RPMI7951 (cell line): ENCODE results near the gene CD9. TPM values are rescaled to one million over a fixed set of nuclear protein-coding genes. Genes with fewer than 3 reads are reported as not detected.

ENCODE experiments used
- DNase-seq: peaks from one replicate; pipeline ENCODE4 v3.0.0-alpha.2; 2012; ENCODE audit warnings: low read depth
- total RNA-seq: library from RNA; depleted of rRNA; stranded (reverse); fragments of >200 nt; shearing (Covaris generic); gene quantifications from 2 replicates; pipeline ENCODE4 v1.2.3, GENCODE V29; 2014; rRNA removed

CD9 gene
- total RNA-seq, 1 experiment from 2014 or later, result 133 TPM

- no peak for DNase-seq
Observed at GRCh38 chr12:6275928-6276887, 76.0 kb downstream of the CD9 start.

GRCh38 chr12:6276956-6277620, 76.9 kb downstream of the CD9 start:
- DNase-seq, result no peak

GRCh38 chr12:6277982-6278438, 77.8 kb downstream of the CD9 start:
- DNase-seq, result no peak

GRCh38 chr12:6278439-6279255, 78.4 kb downstream of the CD9 start:
- DNase-seq, result peak; percentile 84

- no peak for DNase-seq
Observed at GRCh38 chr12:6279256-6279628, 79.0 kb downstream of the CD9 start.

- DNase-seq, result no peak
Observed at GRCh38 chr12:6279631-6280030, 79.4 kb downstream of the CD9 start.

- peak; percentile 95 for DNase-seq
Observed at GRCh38 chr12:6280053-6280469, 79.9 kb downstream of the CD9 start.

GRCh38 chr12:6280672-6281071, 80.5 kb downstream of the CD9 start:
- no peak for DNase-seq

- DNase-seq, result no peak
Observed at GRCh38 chr12:6281081-6281809, 81.0 kb downstream of the CD9 start.

GRCh38 chr12:6282453-6282840, 82.2 kb downstream of the CD9 start:
- DNase-seq, result no peak

GRCh38 chr12:6284273-6284672, 84.1 kb downstream of the CD9 start:
- no peak for DNase-seq

- peak; percentile 66 for DNase-seq
Observed at GRCh38 chr12:6285063-6285477, 84.9 kb downstream of the CD9 start.

GRCh38 chr12:6285532-6286306, 85.5 kb downstream of the CD9 start:
- DNase-seq, result no peak

Other genes with a start within 250 kb of the CD9 start
- gene VWF, start 75.7 kb upstream of the CD9 start, total RNA-seq, result under 0.01 TPM in 1 of 2 replicates, not detected in the other
- gene PLEKHG6, start 110.3 kb downstream of the CD9 start, total RNA-seq, result not detected in 2 replicates
- gene TNFRSF1A, start 141.7 kb downstream of the CD9 start, total RNA-seq, result 91.2 and 124 TPM in 2 replicates
- not detected in 2 replicates for gene SCNN1A, start 175.2 kb downstream of the CD9 start, total RNA-seq
- 32.3 and 51.3 TPM in 2 replicates for gene LTBR, start 183.8 kb downstream of the CD9 start, total RNA-seq
- gene CD27, start 244.6 kb downstream of the CD9 start, total RNA-seq, result not detected in 2 replicates